H1 (cell line): Measurements from ENCODE around the gene GREB1. TPM values are rescaled to one million over a fixed set of nuclear protein-coding genes. Genes with fewer than 3 reads are reported as not detected.

Experiments
- BACH1 ChIP-seq: IDR thresholded peaks from 2 replicates; pipeline ENCODE4 v1.6.1; 2012; ENCODE audit warnings: low read length, improper control_type of control experiment
- CHD7 ChIP-seq: fragments of 300-600 bp; sonication (generic); IDR thresholded peaks from 2 replicates; pipeline ENCODE4 v1.7.1; 2012; ENCODE audit warnings: low read length, moderate library complexity, mild to moderate bottlenecking, inconsistent platforms; ENCODE audit not compliant: insufficient replicate concordance
- polyA plus RNA-seq, 7 experiments: library from polyadenylated mRNA; depleted of rRNA in 3 of 7; stranded (reverse) in 5 of 7; unstranded in 2 of 7; fragments of >200 nt in 5 of 7; fragments of 200-250 nt in 2 of 7; gene quantifications; 1 replicate in 5 of 7; 2 replicates in 1 of 7; 4 replicates in 1 of 7; pipeline versions ENCODE4 v1.2.1 to v1.2.3, GENCODE V29; 2011 to 2013; ENCODE audit warnings: missing spikeins in 2 of 7, mixed read lengths in 2 of 7
- total RNA-seq: library from RNA; stranded (reverse); fragmentation: NEBNext Ultra II Directional; extraction: Animal tissue kit (Norgen Biotek cat#: 25700); gene quantifications from 2 replicates; pipeline ENCODE4 v1.2.1, GENCODE V29; 2021

GREB1 gene
- total and polyA plus RNA-seq, 2 of the 8 experiments (the other 6 are each of a cell fraction or from before 2014, with no cell fraction given) = 7.9 to 43.4 TPM

GRCh38 chr2:11566383-11566782 lies 32.5 kb downstream of the GREB1 start (continued):
- TF ChIP-seq CHD7 (no peak), BACH1 (no peak)
